Measurements from ENCODE around the gene WDR74.

WDR74 gene

DNA sequence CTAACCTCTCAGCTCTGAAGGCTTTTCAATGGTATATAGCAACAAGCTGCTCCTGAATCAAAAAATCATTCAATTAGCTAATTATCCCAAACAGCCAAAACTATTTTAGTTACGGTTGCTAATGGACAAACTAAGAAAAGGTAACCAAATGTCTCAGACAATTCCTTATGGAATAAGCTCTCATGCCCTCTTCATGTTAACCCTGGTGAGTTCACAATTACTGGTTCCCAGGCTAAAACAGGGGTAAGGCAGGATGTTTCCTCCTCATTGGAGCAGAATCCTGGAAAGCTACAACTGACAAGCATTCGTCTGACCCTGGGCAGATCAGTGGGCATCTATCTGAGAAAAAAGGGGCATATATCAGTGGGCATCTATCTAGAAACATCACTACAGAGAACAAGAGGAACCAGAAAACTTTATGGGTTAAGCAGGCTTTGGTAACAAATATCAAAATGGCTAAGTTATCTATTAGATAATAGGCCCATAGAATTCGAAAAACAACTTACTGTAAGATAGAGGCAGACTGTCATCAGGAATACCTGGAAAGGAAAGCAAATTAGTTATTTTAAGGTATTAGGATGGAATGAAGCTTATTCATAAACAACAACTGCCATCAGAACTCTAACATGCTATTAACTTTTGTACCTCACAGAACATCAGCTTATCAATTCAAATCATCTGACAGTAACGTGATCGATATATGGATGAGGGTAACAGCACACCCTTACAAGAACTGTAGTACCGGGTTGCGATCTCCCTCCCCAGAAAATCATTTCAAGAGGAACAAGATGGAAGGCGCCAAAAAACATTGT lies 14.8 kb upstream of the WDR74 start:
- H3K27me3 ChIP-seq (ENCODE audit: low read depth, low read length) = no peaks in the 10 kb centered on the region
- H4K20me1 ChIP-seq (ENCODE audit: insufficient read depth, low read length) = peaks cover 43% of the 10 kb centered on the region
- H3K9ac ChIP-seq (ENCODE audit: low read length) = peak overlapping the region; percentile 100
- peak overlapping the region; percentile 93 for H3K4me3 ChIP-seq (ENCODE audit: low read length)
- H3K9me3 ChIP-seq (ENCODE audit: insufficient read depth, low read length) = no peaks in the 10 kb centered on the region
- TF ChIP-seq, protein P1, sequence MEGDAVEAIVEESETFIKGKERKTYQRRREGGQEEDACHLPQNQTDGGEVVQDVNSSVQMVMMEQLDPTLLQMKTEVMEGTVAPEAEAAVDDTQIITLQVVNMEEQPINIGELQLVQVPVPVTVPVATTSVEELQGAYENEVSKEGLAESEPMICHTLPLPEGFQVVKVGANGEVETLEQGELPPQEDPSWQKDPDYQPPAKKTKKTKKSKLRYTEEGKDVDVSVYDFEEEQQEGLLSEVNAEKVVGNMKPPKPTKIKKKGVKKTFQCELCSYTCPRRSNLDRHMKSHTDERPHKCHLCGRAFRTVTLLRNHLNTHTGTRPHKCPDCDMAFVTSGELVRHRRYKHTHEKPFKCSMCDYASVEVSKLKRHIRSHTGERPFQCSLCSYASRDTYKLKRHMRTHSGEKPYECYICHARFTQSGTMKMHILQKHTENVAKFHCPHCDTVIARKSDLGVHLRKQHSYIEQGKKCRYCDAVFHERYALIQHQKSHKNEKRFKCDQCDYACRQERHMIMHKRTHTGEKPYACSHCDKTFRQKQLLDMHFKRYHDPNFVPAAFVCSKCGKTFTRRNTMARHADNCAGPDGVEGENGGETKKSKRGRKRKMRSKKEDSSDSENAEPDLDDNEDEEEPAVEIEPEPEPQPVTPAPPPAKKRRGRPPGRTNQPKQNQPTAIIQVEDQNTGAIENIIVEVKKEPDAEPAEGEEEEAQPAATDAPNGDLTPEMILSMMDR (IDR thresholded peaks at IDR 0.05; ENCODE audit: low read depth, low read length) = no peak
- no peak for TF ChIP-seq EZH2phosphoT487 (IDR thresholded peaks at IDR 0.05; ENCODE audit: low read depth)
- peaks cover 52% of the 10 kb centered on the region for H3K36me3 ChIP-seq (replicated peaks; ENCODE audit: low read depth, low read length)
- H3K4me1 ChIP-seq (ENCODE audit: low read length) = peaks cover 34% of the 10 kb centered on the region
- H3K79me2 ChIP-seq (ENCODE audit: low read length) = peaks cover 63% of the 10 kb centered on the region
- peak overlapping the region; percentile 95 for H3K4me2 ChIP-seq (ENCODE audit: low read length)
- no peak overlapping the region for H2AFZ ChIP-seq (ENCODE audit: low read depth, low read length)
- H3K27ac ChIP-seq (ENCODE audit: low read length) = peak overlapping the region; percentile 85

DNA sequence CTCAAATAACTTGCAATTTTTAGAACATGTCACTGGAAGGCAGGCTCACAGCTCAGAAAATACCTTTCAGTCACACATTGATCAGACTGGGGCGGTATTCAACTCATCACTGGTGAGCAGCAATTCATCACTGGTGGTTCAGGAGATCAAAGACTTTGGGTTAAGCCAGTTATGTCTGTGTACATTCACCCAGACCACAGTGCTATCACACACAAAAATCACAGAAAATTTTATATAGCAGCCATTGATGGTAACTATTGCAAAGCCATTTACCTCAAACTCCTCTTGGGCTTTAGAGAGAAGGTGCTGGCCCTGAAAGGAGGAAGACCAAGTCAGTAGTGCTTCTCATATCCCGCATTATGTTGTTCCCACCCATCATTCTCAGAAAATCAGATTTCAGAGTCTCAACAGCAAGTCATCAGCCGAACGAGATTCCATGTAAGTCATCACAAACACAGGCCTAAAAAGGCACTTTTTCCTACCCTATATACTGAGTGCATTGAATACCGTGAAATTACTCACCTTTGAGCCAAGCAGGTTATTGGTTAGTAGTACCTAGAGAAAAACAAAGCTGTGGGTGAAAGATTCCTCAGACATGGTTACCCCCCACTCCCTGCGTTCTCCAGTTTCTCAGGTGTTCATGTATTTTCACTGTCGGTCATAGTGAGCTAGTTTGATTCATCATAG lies 14.0 kb upstream of the WDR74 start:
- TF ChIP-seq, protein P1 (IDR thresholded peaks at IDR 0.05; ENCODE audit: low read depth, low read length) = no peak
- no peak for TF ChIP-seq EZH2phosphoT487 (IDR thresholded peaks at IDR 0.05; ENCODE audit: low read depth)
- H2AFZ ChIP-seq (ENCODE audit: low read depth, low read length) = no peak overlapping the region
- peaks cover 55% of the 10 kb centered on the region for H3K79me2 ChIP-seq (ENCODE audit: low read length)
- peak overlapping the region; percentile 85 for H3K27ac ChIP-seq (ENCODE audit: low read length)
- peaks cover 43% of the 10 kb centered on the region for H4K20me1 ChIP-seq (ENCODE audit: insufficient read depth, low read length)
- H3K9ac ChIP-seq (ENCODE audit: low read length) = peak overlapping the region; percentile 100
- peaks cover 52% of the 10 kb centered on the region for H3K36me3 ChIP-seq (replicated peaks; ENCODE audit: low read depth, low read length)
- no peaks in the 10 kb centered on the region for H3K9me3 ChIP-seq (ENCODE audit: insufficient read depth, low read length)
- H3K27me3 ChIP-seq (ENCODE audit: low read depth, low read length) = no peaks in the 10 kb centered on the region
- peak overlapping the region; percentile 93 for H3K4me3 ChIP-seq (ENCODE audit: low read length)
- peak overlapping the region; percentile 95 for H3K4me2 ChIP-seq (ENCODE audit: low read length)
- H3K4me1 ChIP-seq (ENCODE audit: low read length) = peaks cover 34% of the 10 kb centered on the region

DNA sequence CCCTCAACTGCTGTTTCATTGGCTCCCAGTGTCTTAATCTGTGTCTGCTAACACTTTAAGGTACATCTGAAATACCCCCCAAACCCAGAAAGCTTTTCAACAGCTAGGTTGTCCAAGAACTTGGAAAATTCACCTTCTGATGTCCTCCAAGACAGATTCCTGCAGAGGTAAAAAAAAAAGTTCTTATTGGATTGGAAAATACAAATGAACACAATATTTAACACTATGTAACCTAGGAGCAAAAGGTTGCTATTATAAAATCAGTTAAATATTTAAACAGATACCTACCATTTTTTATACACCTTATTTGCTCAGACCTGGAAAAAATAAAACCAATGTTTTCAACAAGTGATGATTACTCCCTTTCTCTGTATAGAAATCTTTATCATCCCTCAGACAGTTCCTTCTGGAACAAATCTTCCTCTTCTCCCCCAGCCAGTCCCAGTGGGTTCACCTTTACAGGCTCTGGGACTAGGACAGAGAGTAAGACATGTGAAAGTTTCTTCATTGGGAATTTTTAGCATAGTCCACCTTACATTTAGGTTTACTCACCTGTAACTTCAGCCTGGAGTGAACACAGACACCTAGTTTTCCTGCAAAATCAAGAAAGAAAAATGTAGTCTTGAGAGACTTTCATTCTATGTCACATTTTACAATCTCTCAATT lies 13.3 kb upstream of the WDR74 start:
- H3K4me3 ChIP-seq (ENCODE audit: low read length) = no peak overlapping the region
- H3K27ac ChIP-seq (ENCODE audit: low read length) = peak overlapping the region; percentile 85
- peak overlapping the region; percentile 95 for H3K4me2 ChIP-seq (ENCODE audit: low read length)
- H2AFZ ChIP-seq (ENCODE audit: low read depth, low read length) = no peak overlapping the region
- peaks cover 49% of the 10 kb centered on the region for H3K36me3 ChIP-seq (replicated peaks; ENCODE audit: low read depth, low read length)
- no peak overlapping the region for H3K9ac ChIP-seq (ENCODE audit: low read length)
- TF ChIP-seq, protein P1 (IDR thresholded peaks at IDR 0.05; ENCODE audit: low read depth, low read length) = no peak
- no peak for TF ChIP-seq EZH2phosphoT487 (IDR thresholded peaks at IDR 0.05; ENCODE audit: low read depth)
- H3K4me1 ChIP-seq (ENCODE audit: low read length) = peaks cover 26% of the 10 kb centered on the region
- peaks cover 43% of the 10 kb centered on the region for H4K20me1 ChIP-seq (ENCODE audit: insufficient read depth, low read length)
- no peaks in the 10 kb centered on the region for H3K9me3 ChIP-seq (ENCODE audit: insufficient read depth, low read length)
- H3K27me3 ChIP-seq (ENCODE audit: low read depth, low read length) = no peaks in the 10 kb centered on the region
- peaks cover 48% of the 10 kb centered on the region for H3K79me2 ChIP-seq (ENCODE audit: low read length)

Measured in OCI-LY3 (cell line).